Cardiac muscle cell (in vitro differentiated cells and primary cell): ENCODE data around the gene EPHA1. TPM values are rescaled to one million over a fixed set of nuclear protein-coding genes. Genes with fewer than 3 reads are reported as not detected.
"Not testable (repeated sequence)": the region's sequence is repeated elsewhere in the genome, so short reads cannot be mapped to it uniquely, and the experiment has no call there.

Experiments
- DNase-seq, 2 donors: peaks; one replicate each; pipeline versions ENCODE4 v3.0.0 to v3.0.0-alpha.2; 2010 to 2017; ENCODE audit warnings: low read depth in 1 of 2, low spot score in 1 of 2
- H3K27ac ChIP-seq: fragments of 200-600 bp; sonication (generic); 2 replicates; pipeline ENCODE4 v1.5.1; 2016
- H3K27me3 ChIP-seq: fragments of 200-600 bp; sonication (generic); 2 replicates; pipeline ENCODE4 v1.6.0; 2016; ENCODE audit warnings: control low read depth
- H3K36me3 ChIP-seq: fragments of 200-600 bp; sonication (generic); 2 replicates; pipeline ENCODE4 v1.5.1; 2016; ENCODE audit warnings: control low read depth
- H3K4me1 ChIP-seq: fragments of 200-600 bp; sonication (generic); 2 replicates; pipeline ENCODE4 v1.8.1; 2017; ENCODE audit warnings: low read depth, mild to moderate bottlenecking, mixed run types
- H3K4me3 ChIP-seq: fragments of 200-600 bp; sonication (generic); 2 replicates; pipeline ENCODE4 v1.5.1; 2016; ENCODE audit warnings: mild to moderate bottlenecking
- H3K9me3 ChIP-seq: fragments of 200-600 bp; sonication (generic); 2 replicates; pipeline ENCODE4 v1.5.1; 2017; ENCODE audit warnings: low read depth, mild to moderate bottlenecking, control low read depth
- CTCF ChIP-seq: IDR thresholded peaks from 2 replicates; pipeline ENCODE4 v1.5.1; 2012; ENCODE audit warnings: low read depth, mild to moderate bottlenecking, low read length
- polyA plus RNA-seq: library from polyadenylated mRNA; unstranded; fragments of >200 nt; fragmentation: Nextera tagmentation; extraction: Ambion mirVana; gene quantifications from 2 replicates; pipeline ENCODE4 v1.2.1, GENCODE V29; 2016
- total RNA-seq: library from RNA; depleted of rRNA; stranded (reverse); fragments of >200 nt; gene quantifications from 2 replicates; pipeline ENCODE4 v1.2.3, GENCODE V29; 2016

Gene EPHA1
- total and polyA plus RNA-seq, 2 experiments from 2014 or later, result 0.30 to 1.8 TPM

- DNase-seq, result peak in 1 of 2 donors; percentile 32
- no peaks in the 10 kb centered on the region for H3K36me3 ChIP-seq
- no peaks in the 10 kb centered on the region for H3K9me3 ChIP-seq
- no peak for TF ChIP-seq CTCF
- H3K27me3 ChIP-seq, result no peaks in the 10 kb centered on the region
- no peak overlapping the region for H3K4me3 ChIP-seq
- H3K27ac ChIP-seq, result no peak overlapping the region
- H3K4me1 ChIP-seq, result no peaks in the 10 kb centered on the region
Observed at GRCh38 chr7:143419880-143420279, 11.2 kb upstream of the EPHA1 start.

DNA sequence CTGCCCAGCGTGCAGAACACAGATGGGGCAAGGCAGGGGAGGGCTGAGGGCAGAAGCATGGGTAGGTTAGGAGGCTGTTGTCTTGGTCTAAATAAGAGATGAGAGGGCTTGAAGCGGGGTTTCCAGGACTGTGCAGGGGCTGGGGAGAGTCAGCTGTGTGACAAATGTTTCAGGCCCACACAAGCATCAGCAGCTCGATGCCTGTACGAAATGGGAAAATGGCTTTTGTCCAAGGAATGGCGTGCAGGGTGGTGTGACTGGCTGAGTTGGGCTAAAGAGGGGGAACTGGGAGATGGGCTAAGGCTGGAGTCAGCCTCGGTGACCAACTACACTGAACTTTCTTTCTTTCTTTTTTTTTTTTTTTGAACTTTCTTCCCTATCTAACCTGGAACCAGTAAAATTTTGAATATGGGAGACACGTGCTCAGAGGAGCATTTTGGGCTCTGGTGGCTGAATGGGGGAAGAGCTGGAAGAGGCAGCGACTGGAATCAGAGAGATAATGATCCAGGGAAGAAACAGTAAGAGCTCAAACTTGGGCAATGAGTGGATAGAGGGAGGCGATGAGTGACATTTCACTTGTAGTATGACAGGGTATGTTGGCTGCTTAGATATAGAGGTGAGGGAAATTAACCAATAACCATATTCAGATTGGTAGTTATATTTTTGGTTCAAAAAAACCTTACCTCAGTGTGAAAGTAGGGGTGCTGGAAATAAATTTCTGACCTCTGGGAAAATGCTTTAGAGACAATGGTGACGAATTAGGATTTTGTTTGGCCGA is 10.2 kb upstream of the EPHA1 start:
- TF ChIP-seq CTCF, result no peak
- no peaks in the 10 kb centered on the region for H3K27me3 ChIP-seq
- H3K9me3 ChIP-seq, result no peaks in the 10 kb centered on the region
- H3K4me1 ChIP-seq, result no peaks in the 10 kb centered on the region
- H3K36me3 ChIP-seq, result no peaks in the 10 kb centered on the region
- no peak for DNase-seq
- no peak overlapping the region for H3K27ac ChIP-seq
- no peak overlapping the region for H3K4me3 ChIP-seq

DNA sequence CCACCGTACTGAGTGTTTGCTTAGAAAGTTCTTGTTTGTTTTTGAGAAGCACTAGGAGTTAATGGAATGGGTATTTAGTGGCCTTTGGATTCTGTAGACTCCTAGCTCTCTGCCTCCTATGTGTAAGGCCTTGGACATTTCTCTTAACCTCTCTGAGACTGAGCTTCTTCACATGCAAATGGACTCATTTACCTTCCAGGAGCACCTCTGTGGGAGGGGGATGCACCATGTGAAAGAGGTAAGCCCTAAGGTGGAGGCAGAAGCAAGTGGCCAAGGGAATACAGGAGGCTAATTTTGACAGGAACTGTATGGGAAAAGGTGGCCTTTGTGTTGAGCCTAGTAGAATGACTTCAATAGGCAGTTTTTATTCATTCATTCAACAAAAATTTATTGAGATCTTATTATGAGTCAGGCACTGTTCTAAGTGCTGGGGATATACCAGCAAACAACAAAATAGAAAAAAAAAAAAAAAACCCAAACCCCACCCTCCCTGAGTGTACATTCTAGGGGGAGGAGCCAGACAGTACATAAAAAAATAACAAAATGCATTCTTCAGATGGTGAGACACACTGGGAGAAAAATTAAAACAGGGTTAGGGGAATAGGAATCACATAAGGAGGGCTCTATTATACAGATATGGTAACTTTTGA is 9.2 kb upstream of the EPHA1 start:
- H3K36me3 ChIP-seq, result no peaks in the 10 kb centered on the region
- TF ChIP-seq CTCF, result no peak
- H3K4me3 ChIP-seq, result no peak overlapping the region
- H3K9me3 ChIP-seq, result no peaks in the 10 kb centered on the region
- no peaks in the 10 kb centered on the region for H3K4me1 ChIP-seq
- DNase-seq, result no peak
- H3K27ac ChIP-seq, result no peak overlapping the region
- H3K27me3 ChIP-seq, result no peaks in the 10 kb centered on the region

GRCh38 chr7:143416565-143417149 is 8.0 kb upstream of the EPHA1 start:
- Histone ChIP-seq H3K27me3 (no peaks in the 10 kb centered on the region), H3K36me3 (no peaks in the 10 kb centered on the region), H3K4me1 (no peaks in the 10 kb centered on the region), H3K27ac (no peak overlapping the region), H3K9me3 (no peaks in the 10 kb centered on the region), H3K4me3 (no peak overlapping the region)
- TF ChIP-seq CTCF, result peak; percentile 65
- DNase-seq, result peak; percentile 64 to 71

- H3K36me3 ChIP-seq, result no peaks in the 10 kb centered on the region
- no peak for DNase-seq
- no peaks in the 10 kb centered on the region for H3K27me3 ChIP-seq
- no peaks in the 10 kb centered on the region for H3K9me3 ChIP-seq
- H3K4me1 ChIP-seq, result no peaks in the 10 kb centered on the region
- H3K27ac ChIP-seq, result no peak overlapping the region
- no peak for TF ChIP-seq CTCF
- H3K4me3 ChIP-seq, result no peak overlapping the region
Observed at GRCh38 chr7:143415742-143416397, 7.2 kb upstream of the EPHA1 start.

DNA sequence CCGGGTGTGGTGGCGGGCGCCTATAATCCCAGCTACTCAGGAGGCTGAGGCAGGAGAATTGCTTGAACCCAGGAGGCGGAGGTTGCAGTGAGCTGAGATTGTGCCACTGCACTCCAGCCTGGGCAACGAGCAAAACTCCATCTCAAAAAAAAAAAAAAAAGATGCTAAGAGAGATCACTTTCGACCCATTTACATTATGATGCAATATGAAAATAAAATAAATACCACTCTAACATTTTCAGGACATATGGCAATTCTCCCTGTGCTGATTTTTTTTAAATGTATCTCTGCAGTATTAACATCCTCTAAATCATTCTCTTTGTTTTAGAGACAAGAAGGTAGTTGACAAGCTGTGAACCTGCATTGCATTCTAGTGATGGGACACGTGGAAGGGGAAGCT is 6.6 kb upstream of the EPHA1 start:
- not testable (repeated sequence) for H3K4me1 ChIP-seq, H3K36me3 ChIP-seq, DNase-seq, H3K27ac ChIP-seq, H3K27me3 ChIP-seq, H3K4me3 ChIP-seq, H3K9me3 ChIP-seq
